ENCODE data around the gene MACROD2.

GRCh38 chr20:15949391-15949790 lies 1954.1 kb downstream of the MACROD2 start:
- TF ChIP-seq, protein P1, sequence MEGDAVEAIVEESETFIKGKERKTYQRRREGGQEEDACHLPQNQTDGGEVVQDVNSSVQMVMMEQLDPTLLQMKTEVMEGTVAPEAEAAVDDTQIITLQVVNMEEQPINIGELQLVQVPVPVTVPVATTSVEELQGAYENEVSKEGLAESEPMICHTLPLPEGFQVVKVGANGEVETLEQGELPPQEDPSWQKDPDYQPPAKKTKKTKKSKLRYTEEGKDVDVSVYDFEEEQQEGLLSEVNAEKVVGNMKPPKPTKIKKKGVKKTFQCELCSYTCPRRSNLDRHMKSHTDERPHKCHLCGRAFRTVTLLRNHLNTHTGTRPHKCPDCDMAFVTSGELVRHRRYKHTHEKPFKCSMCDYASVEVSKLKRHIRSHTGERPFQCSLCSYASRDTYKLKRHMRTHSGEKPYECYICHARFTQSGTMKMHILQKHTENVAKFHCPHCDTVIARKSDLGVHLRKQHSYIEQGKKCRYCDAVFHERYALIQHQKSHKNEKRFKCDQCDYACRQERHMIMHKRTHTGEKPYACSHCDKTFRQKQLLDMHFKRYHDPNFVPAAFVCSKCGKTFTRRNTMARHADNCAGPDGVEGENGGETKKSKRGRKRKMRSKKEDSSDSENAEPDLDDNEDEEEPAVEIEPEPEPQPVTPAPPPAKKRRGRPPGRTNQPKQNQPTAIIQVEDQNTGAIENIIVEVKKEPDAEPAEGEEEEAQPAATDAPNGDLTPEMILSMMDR (conservative IDR thresholded peaks at IDR 0.05; ENCODE audit: low read depth, low read length): no peak
- TF ChIP-seq EZH2 (IDR thresholded peaks at IDR 0.05; ENCODE audit: borderline replicate concordance, low read depth, low read length, poor library complexity, severe bottlenecking): no peak
